Liver (tissue), 9 donors: ENCODE results near the gene CATSPERE. TPM values are rescaled to one million over a fixed set of nuclear protein-coding genes. Genes with fewer than 3 reads are reported as not detected.
"Not testable (repeated sequence)": the region's sequence is repeated elsewhere in the genome, so short reads cannot be mapped to it uniquely, and the experiment has no call there.

Experiments used
- DNase-seq: peaks from one replicate; pipeline ENCODE4 v3.0.0-alpha.2; 2017; ENCODE audit warnings: low spot score
- H3K27ac ChIP-seq, 2 donors: one replicate each; pipeline ENCODE4 v1.7.0; 2013; ENCODE audit warnings: inconsistent platforms in 2 of 2, low read length in 2 of 2, control low read depth in 1 of 2, low read depth in 1 of 2, mild to moderate bottlenecking in 1 of 2
- H3K27me3 ChIP-seq, 4 donors: one replicate each; pipeline versions ENCODE4 v1.6.1 to v1.7.0; 2013; ENCODE audit warnings: low read length in 3 of 4, inconsistent platforms in 1 of 4, mild to moderate bottlenecking in 1 of 4, moderate library complexity in 1 of 4; ENCODE audit not compliant: control insufficient read depth in 4 of 4, insufficient read depth in 4 of 4
- H3K36me3 ChIP-seq, 4 donors: one replicate each; pipeline versions ENCODE4 v1.6.1 to v1.7.0; 2013; ENCODE audit warnings: low read length in 3 of 4, mild to moderate bottlenecking in 3 of 4, low read depth in 1 of 4, moderate library complexity in 1 of 4; ENCODE audit not compliant: control insufficient read depth in 4 of 4, insufficient read depth in 3 of 4
- H3K4me1 ChIP-seq, 4 donors: one replicate each; pipeline versions ENCODE4 v1.6.1 to v1.7.0; 2013; ENCODE audit warnings: low read length in 3 of 4, mild to moderate bottlenecking in 3 of 4, moderate library complexity in 1 of 4; ENCODE audit not compliant: control insufficient read depth in 4 of 4, insufficient read depth in 4 of 4
- H3K4me3 ChIP-seq, 3 donors: one replicate each; pipeline versions ENCODE4 v1.6.1 to v1.7.0; 2013; ENCODE audit warnings: low read length in 3 of 3, control low read depth in 1 of 3, low read depth in 1 of 3, mild to moderate bottlenecking in 1 of 3
- H3K9ac ChIP-seq, 2 donors: one replicate each; pipeline ENCODE4 v1.7.0; 2013; ENCODE audit warnings: low read length in 2 of 2, mild to moderate bottlenecking in 2 of 2, moderate library complexity in 2 of 2, control low read depth in 1 of 2, low read depth in 1 of 2
- H3K9me3 ChIP-seq, 4 donors: one replicate each; pipeline versions ENCODE4 v1.6.1 to v1.7.0; 2013; ENCODE audit warnings: low read length in 3 of 4; ENCODE audit not compliant: control insufficient read depth in 4 of 4
- EGR1 ChIP-seq, 2 donors: IDR thresholded peaks; 2 replicates each; pipeline ENCODE4 v1.6.1; 2016 to 2018; ENCODE audit warnings: antibody characterized with exemption in 2 of 2, low read depth in 2 of 2
- FOXA1 ChIP-seq: IDR thresholded peaks from 2 replicates; pipeline ENCODE4 v1.6.1; 2016; ENCODE audit warnings: antibody characterized with exemption
- FOXA2 ChIP-seq: IDR thresholded peaks from 2 replicates; pipeline ENCODE4 v1.6.1; 2016; ENCODE audit warnings: antibody characterized with exemption
- HNF4G ChIP-seq: IDR thresholded peaks from 2 replicates; pipeline ENCODE4 v1.6.1; 2016; ENCODE audit warnings: antibody characterized with exemption
- JUND ChIP-seq, 2 donors: IDR thresholded peaks; 2 replicates each; pipeline ENCODE4 v1.6.1; 2016; ENCODE audit warnings: antibody characterized with exemption in 2 of 2
- RAD21 ChIP-seq, 2 donors: IDR thresholded peaks; 2 replicates each; pipeline ENCODE4 v1.6.1; 2016; ENCODE audit warnings: antibody characterized with exemption in 2 of 2, mild to moderate bottlenecking in 2 of 2
- REST ChIP-seq: IDR thresholded peaks from 2 replicates; pipeline ENCODE4 v1.6.1; 2016; ENCODE audit warnings: antibody characterized with exemption, mild to moderate bottlenecking
- SP1 ChIP-seq: IDR thresholded peaks from 2 replicates; pipeline ENCODE4 v1.6.1; 2018; ENCODE audit warnings: antibody characterized with exemption, mild to moderate bottlenecking
- YY1 ChIP-seq: IDR thresholded peaks from 2 replicates; pipeline ENCODE4 v1.6.1; 2016; ENCODE audit warnings: antibody characterized with exemption, mild to moderate bottlenecking
- WGBS: extraction: QIAGEN DNeasy Blood & Tissue Kit; methylation state at CpG from one replicate; pipeline ENCODE4 v1.1.7; 2013; 5-methylcytosine and 5-hydroxymethylcytosine counted together
- polyA plus RNA-seq, 2 donors: library from polyadenylated mRNA; stranded (reverse) in 1 of 2; unstranded in 1 of 2; fragments of 200-250 nt in 1 of 2; fragments of >200 nt in 1 of 2; fragmentation: Nextera tagmentation in 1 of 2; extraction: Ambion mirVana in 1 of 2; gene quantifications; one replicate each; pipeline versions ENCODE4 v1.2.1 to v1.2.3, GENCODE V29; 2013 to 2015
- total RNA-seq, 2 donors: library from RNA; depleted of rRNA; stranded (reverse); fragments of >200 nt; gene quantifications; one replicate each; pipeline ENCODE4 v1.2.3, GENCODE V29; 2014
- TF ChIP-seq, protein P1 (sequence below): IDR thresholded peaks from 2 replicates; pipeline ENCODE4 v1.6.1; 2016; ENCODE audit warnings: antibody characterized with exemption
- donor health status: healthy.
- donor health status: healthy.
- donor health status: healthy.
- donor health status: healthy.
- donor health status: healthy.

CATSPERE gene
- total and polyA plus RNA-seq, 4 donors = 0.15 to 0.79 (median 0.53) TPM

GRCh38 chr1:244559561-244559960 lies 98.5 kb downstream of the CATSPERE start:
- Histone ChIP-seq H3K4me3 (no peak overlapping the region), H3K27ac (no peak overlapping the region), H3K9me3 (peaks cover 2 to 8% (median 2%) of the 10 kb centered on the region in 4 donors), H3K27me3 (no peaks in the 10 kb centered on the region), H3K4me1 (no peaks in the 10 kb centered on the region), H3K9ac (no peak overlapping the region), H3K36me3 (no peaks in the 10 kb centered on the region)
- TF ChIP-seq, protein P1, sequence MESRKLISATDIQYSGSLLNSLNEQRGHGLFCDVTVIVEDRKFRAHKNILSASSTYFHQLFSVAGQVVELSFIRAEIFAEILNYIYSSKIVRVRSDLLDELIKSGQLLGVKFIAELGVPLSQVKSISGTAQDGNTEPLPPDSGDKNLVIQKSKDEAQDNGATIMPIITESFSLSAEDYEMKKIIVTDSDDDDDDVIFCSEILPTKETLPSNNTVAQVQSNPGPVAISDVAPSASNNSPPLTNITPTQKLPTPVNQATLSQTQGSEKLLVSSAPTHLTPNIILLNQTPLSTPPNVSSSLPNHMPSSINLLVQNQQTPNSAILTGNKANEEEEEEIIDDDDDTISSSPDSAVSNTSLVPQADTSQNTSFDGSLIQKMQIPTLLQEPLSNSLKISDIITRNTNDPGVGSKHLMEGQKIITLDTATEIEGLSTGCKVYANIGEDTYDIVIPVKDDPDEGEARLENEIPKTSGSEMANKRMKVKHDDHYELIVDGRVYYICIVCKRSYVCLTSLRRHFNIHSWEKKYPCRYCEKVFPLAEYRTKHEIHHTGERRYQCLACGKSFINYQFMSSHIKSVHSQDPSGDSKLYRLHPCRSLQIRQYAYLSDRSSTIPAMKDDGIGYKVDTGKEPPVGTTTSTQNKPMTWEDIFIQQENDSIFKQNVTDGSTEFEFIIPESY = no peak
- TF ChIP-seq FOXA1 (no peak), JUND (IDR thresholded peaks at IDR 0.05) (no peak), EGR1 (IDR thresholded peaks at IDR 0.05; ENCODE audit: low read depth in 2 of 2) (no peak), SP1 (no peak), REST (no peak), HNF4G (no peak)
- DNase-seq = no peak
- 88% methylated on average over 1 of the region's 1 CpG for WGBS

- 96% methylated on average over 1 of the region's 1 CpG for WGBS
- not testable (repeated sequence) for H3K4me3 ChIP-seq, H3K27me3 ChIP-seq, H3K27ac ChIP-seq, DNase-seq, H3K4me1 ChIP-seq, H3K9me3 ChIP-seq, H3K9ac ChIP-seq, H3K36me3 ChIP-seq
Measured at GRCh38 chr1:244562877-244563276, 101.8 kb downstream of the CATSPERE start.

DNA sequence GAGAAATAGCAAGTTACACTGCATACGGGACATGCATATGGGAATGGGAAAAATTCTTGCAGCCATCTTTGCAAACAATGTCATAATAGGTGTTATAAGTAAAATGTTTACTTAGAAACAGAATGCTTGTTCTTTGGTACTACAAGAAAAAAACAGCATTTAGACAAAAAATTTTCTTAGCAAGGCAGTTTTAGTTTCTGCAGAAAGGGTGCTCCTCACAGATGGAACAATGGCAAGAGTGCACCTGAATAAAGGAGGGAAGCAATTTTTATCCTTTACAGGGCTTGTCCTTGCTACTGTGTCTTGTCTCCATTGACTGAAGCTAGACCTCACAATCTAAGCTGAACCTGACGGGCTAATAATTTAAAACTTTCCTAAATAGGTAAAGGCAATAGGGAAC lies 112.7 kb downstream of the CATSPERE start:
- WGBS = 96% methylated on average over 2 of the region's 2 CpGs

More for the DNA sequence above, 112.7 kb downstream of the CATSPERE start:
- DNase-seq = no peak
- peak overlapping the region in 2 of 3 donors; percentile 14 to 22 for H3K4me3 ChIP-seq
- no peak overlapping the region for H3K27ac ChIP-seq
- H3K9ac ChIP-seq = no peak overlapping the region
- no peak for TF ChIP-seq FOXA2
- TF ChIP-seq REST = no peak
- TF ChIP-seq RAD21 (IDR thresholded peaks at IDR 0.05) = no peak
- TF ChIP-seq YY1 = no peak
- H3K36me3 ChIP-seq = peaks cover 0 to 9% (median 0%) of the 10 kb centered on the region in 4 donors
- H3K27me3 ChIP-seq = no peaks in the 10 kb centered on the region
- no peaks in the 10 kb centered on the region for H3K4me1 ChIP-seq
- H3K9me3 ChIP-seq = peaks cover 20 to 53% (median 27%) of the 10 kb centered on the region in 4 donors
